Mammary epithelial cell (primary cell): ENCODE data around the gene UCK2.
"Not testable (repeated sequence)": the region's sequence is repeated elsewhere in the genome, so short reads cannot be mapped to it uniquely, and the experiment has no call there.

ENCODE experiments used
- EZH2 ChIP-seq: IDR thresholded peaks from 2 replicates; pipeline ENCODE4 v1.6.1; 2012; ENCODE audit warnings: low read length, inconsistent platforms, borderline replicate concordance
- TF ChIP-seq, protein P1 (sequence below), 2 donors: IDR thresholded peaks in 1 of 2; conservative IDR thresholded peaks in 1 of 2; 2 replicates each; pipeline ENCODE4 v1.5.1; 2011 to 2012; ENCODE audit warnings: inconsistent platforms in 2 of 2, low read length in 2 of 2, mild to moderate bottlenecking in 2 of 2, control low read depth in 1 of 2, low read depth in 1 of 2; ENCODE audit not compliant: insufficient read depth in 1 of 2; ENCODE audit errors: extremely low read depth in 1 of 2

DNA sequence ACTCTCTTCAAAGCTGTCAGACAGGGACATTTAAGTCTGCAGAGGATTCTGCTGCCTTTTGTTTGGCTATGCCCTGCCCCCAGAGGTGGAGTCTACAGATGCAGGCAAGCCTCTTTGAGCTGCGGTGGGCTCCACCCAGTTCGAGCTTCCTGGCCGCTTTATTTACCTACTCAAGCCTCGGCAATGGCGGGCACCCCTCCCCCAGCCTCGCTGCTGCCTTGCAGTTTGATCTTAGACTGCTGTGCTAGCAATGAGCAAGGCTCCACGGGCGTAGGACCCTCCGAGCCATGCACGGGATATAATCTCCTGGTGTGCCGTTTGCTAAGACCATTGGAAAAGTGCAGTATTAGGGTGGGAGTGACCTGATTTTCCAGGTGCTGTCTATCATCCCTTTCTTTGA lies 43.9 kb upstream of the UCK2 start:
- TF ChIP-seq, protein P1, sequence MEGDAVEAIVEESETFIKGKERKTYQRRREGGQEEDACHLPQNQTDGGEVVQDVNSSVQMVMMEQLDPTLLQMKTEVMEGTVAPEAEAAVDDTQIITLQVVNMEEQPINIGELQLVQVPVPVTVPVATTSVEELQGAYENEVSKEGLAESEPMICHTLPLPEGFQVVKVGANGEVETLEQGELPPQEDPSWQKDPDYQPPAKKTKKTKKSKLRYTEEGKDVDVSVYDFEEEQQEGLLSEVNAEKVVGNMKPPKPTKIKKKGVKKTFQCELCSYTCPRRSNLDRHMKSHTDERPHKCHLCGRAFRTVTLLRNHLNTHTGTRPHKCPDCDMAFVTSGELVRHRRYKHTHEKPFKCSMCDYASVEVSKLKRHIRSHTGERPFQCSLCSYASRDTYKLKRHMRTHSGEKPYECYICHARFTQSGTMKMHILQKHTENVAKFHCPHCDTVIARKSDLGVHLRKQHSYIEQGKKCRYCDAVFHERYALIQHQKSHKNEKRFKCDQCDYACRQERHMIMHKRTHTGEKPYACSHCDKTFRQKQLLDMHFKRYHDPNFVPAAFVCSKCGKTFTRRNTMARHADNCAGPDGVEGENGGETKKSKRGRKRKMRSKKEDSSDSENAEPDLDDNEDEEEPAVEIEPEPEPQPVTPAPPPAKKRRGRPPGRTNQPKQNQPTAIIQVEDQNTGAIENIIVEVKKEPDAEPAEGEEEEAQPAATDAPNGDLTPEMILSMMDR (conservative IDR thresholded peaks at IDR 0.05 in 1 of 2, IDR thresholded peaks at IDR 0.05 in 1 of 2; ENCODE audit: extremely low read depth in 1 of 2, insufficient read depth in 1 of 2, low read depth in 1 of 2, low read length in 2 of 2), result not testable (repeated sequence)
- not testable (repeated sequence) for TF ChIP-seq EZH2
